WTC11 (cell line): ENCODE measurements around the gene FBXO7. TPM values are rescaled to one million over a fixed set of nuclear protein-coding genes. Genes with fewer than 3 reads are reported as not detected.
A peak's percentile ranks its signal among the peaks of the same experiment; 100 is the strongest.

Source experiments
- ATAC-seq: fragments of 200-7000 bp; cut with Tn5 transposase; 2 replicates; pipeline ENCODE4 v1.10.0; 2021; ENCODE audit warnings: mild to moderate bottlenecking, moderate library complexity
- CTCF ChIA-PET: fragments of 300-600 bp; sonication (Branson Sonifier 250); formaldehyde crosslinking; loops from one replicate; lab custom pipeline; 2021; ENCODE audit warnings: antibody characterized with exemption; lab: Charles Lee
- POLR2A ChIA-PET: fragments of 350-600 bp; sonication (Branson Sonifier 250); formaldehyde crosslinking; loops from one replicate; lab custom pipeline; 2021; ENCODE audit warnings: antibody characterized with exemption; lab: Charles Lee
- DNase-seq: peaks from one replicate; pipeline ENCODE4 v3.0.0; 2021; ENCODE audit warnings: low spot score
- H3K27ac Mint-ChIP-seq: 2 replicates; pipeline ENCODE4 v1.8.0; 2021; ENCODE audit warnings: mixed read lengths
- H3K27me3 Mint-ChIP-seq: 2 replicates; pipeline ENCODE4 v1.8.0; 2021; ENCODE audit warnings: low read depth, mild to moderate bottlenecking, moderate library complexity, mixed read lengths
- H3K36me3 Mint-ChIP-seq: 2 replicates; pipeline ENCODE4 v1.8.0; 2021; ENCODE audit warnings: mixed read lengths
- H3K4me1 Mint-ChIP-seq: 2 replicates; pipeline ENCODE4 v1.8.0; 2022; ENCODE audit warnings: mixed read lengths
- H3K4me3 Mint-ChIP-seq: 2 replicates; pipeline ENCODE4 v1.8.0; 2021; ENCODE audit warnings: mild to moderate bottlenecking, moderate library complexity, mixed read lengths
- H3K9me3 Mint-ChIP-seq: 2 replicates; pipeline ENCODE4 v1.8.0; 2021; ENCODE audit warnings: mixed read lengths
- AFF4 ChIP-seq: sonication (generic); formaldehyde crosslinking; IDR thresholded peaks from 2 replicates; pipeline ENCODE4 v1.8.1; 2023; ENCODE audit warnings: mild to moderate bottlenecking, missing genetic modification reagents, borderline replicate concordance
- ATF2 ChIP-seq: sonication (generic); formaldehyde crosslinking; IDR thresholded peaks from 2 replicates; pipeline ENCODE4 v1.8.1; 2022; ENCODE audit warnings: low read depth, missing genetic modification reagents, borderline replicate concordance
- ATF3 ChIP-seq: sonication (generic); formaldehyde crosslinking; conservative IDR thresholded peaks from 2 replicates; pipeline ENCODE4 v1.8.1; 2022; ENCODE audit warnings: mild to moderate bottlenecking, missing genetic modification reagents
- CBFB ChIP-seq: sonication (generic); formaldehyde crosslinking; IDR thresholded peaks from 2 replicates; pipeline ENCODE4 v1.8.1; 2022; ENCODE audit warnings: mild to moderate bottlenecking, low read depth, missing genetic modification reagents
- HMGA2 ChIP-seq: fragments of 250-450 bp; sonication (Bioruptor Pico); IDR thresholded peaks from 2 replicates; pipeline ENCODE4 v1.4.0; 2021; ENCODE audit warnings: mild to moderate bottlenecking, moderate library complexity
- IRF2 ChIP-seq: sonication (generic); formaldehyde crosslinking; IDR thresholded peaks from 2 replicates; pipeline ENCODE4 v1.8.0; 2022; ENCODE audit warnings: low read depth, missing genetic modification reagents, borderline replicate concordance
- KAT7 ChIP-seq: sonication (generic); formaldehyde crosslinking; IDR thresholded peaks from 2 replicates; pipeline ENCODE4 v1.8.1; 2023; ENCODE audit warnings: missing genetic modification reagents, mild to moderate bottlenecking, borderline replicate concordance
- NFATC4 ChIP-seq: fragments of 250-450 bp; sonication (Bioruptor Pico); IDR thresholded peaks from 2 replicates; pipeline ENCODE4 v1.9.0; 2021; ENCODE audit warnings: mild to moderate bottlenecking
- PRRX2 ChIP-seq: fragments of 250-450 bp; sonication (Bioruptor Pico); IDR thresholded peaks from 2 replicates; pipeline ENCODE4 v1.8.0; 2021; ENCODE audit warnings: mild to moderate bottlenecking
- RELA ChIP-seq: sonication (generic); formaldehyde crosslinking; IDR thresholded peaks from 2 replicates; pipeline ENCODE4 v1.8.1; 2022; ENCODE audit warnings: missing genetic modification reagents, mild to moderate bottlenecking, borderline replicate concordance
- TCF7 ChIP-seq: sonication (generic); formaldehyde crosslinking; IDR thresholded peaks from 2 replicates; pipeline ENCODE4 v1.8.0; 2022; ENCODE audit warnings: mild to moderate bottlenecking, low read depth, missing genetic modification reagents, moderate library complexity
- ZBTB21 ChIP-seq: sonication (generic); formaldehyde crosslinking; IDR thresholded peaks from 2 replicates; pipeline ENCODE4 v1.8.1; 2023; ENCODE audit warnings: mild to moderate bottlenecking, missing genetic modification reagents, borderline replicate concordance
- ZNF138 ChIP-seq: sonication (generic); formaldehyde crosslinking; conservative IDR thresholded peaks from 2 replicates; pipeline ENCODE4 v1.8.1; 2022; ENCODE audit warnings: mild to moderate bottlenecking, moderate library complexity, missing genetic modification reagents
- ZNF396 ChIP-seq: fragments of 250-450 bp; sonication (Bioruptor Pico); IDR thresholded peaks from 2 replicates; pipeline ENCODE4 v1.8.0; 2021; ENCODE audit warnings: mild to moderate bottlenecking, moderate library complexity, borderline replicate concordance
- total RNA-seq: library from RNA; stranded (reverse); gene quantifications from 3 replicates; pipeline ENCODE4 v1.2.3, GENCODE V29; 2021
- TF ChIP-seq, protein P1 (sequence below): sonication (generic); formaldehyde crosslinking; IDR thresholded peaks from 2 replicates; pipeline ENCODE4 v1.8.1; 2022; ENCODE audit warnings: mild to moderate bottlenecking, moderate library complexity, missing genetic modification reagents
- TF ChIP-seq, protein P2 (sequence below): sonication (generic); formaldehyde crosslinking; IDR thresholded peaks from 2 replicates; pipeline ENCODE4 v1.8.1; 2023; ENCODE audit warnings: mild to moderate bottlenecking, missing genetic modification reagents
- TF ChIP-seq, protein P3 (sequence below): sonication (generic); formaldehyde crosslinking; IDR thresholded peaks from 2 replicates; pipeline ENCODE4 v1.8.1; 2022; ENCODE audit warnings: mild to moderate bottlenecking, missing genetic modification reagents, moderate library complexity, borderline replicate concordance
- TF ChIP-seq, protein P4 (sequence below): fragments of 200-600 bp; IDR thresholded peaks from 2 replicates; pipeline ENCODE4 v1.8.0; 2022; ENCODE audit warnings: antibody characterized with exemption

FBXO7 gene
- total RNA-seq, 1 experiment from 2014 or later = 59.4 TPM

- Mint-ChIP-seq H3K36me3 (no peaks in the 10 kb centered on the region), H3K4me1 (no peaks in the 10 kb centered on the region), H3K4me3 (no peak overlapping the region), H3K9me3 (no peaks in the 10 kb centered on the region), H3K27me3 (peaks cover 58% of the 10 kb centered on the region)
- ChIA-PET CTCF (no interaction called here), POLR2A (no interaction called here)
- DNase-seq = no peak
- ATAC-seq = no peak
- TF ChIP-seq ZNF396 (CRISPR knock-in tag) = no peak
- TF ChIP-seq, all 79 proteins: peak for 0
- no peak overlapping the region for H3K27ac Mint-ChIP-seq
Measured at GRCh38 chr22:32466496-32466895, 8.1 kb upstream of the FBXO7 start.

DNA sequence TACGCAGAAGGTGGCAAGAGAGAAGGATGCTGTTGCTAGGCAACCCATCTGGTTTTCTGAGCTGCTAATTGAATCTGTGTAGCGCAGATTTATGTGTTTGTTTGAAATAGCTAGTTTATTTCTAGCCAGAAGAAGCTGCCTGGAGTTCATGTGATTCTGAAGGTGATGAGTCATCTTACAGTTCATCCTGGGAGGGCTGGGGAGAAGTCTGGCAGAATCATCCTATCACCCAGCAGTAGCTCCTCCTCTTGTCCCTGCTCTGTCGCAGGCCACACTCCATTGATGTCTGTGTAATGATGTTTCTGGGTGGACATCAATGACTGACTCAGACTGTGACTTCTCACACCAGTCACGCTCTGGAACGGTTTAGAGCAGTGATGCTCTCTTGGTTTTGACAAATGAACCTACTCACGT is 4.8 kb upstream of the FBXO7 start:
- H3K4me3 Mint-ChIP-seq = no peak overlapping the region
- no peak for TF ChIP-seq ATF2 (CRISPR knock-in tag)
- TF ChIP-seq NFATC4 (CRISPR knock-in tag) = no peak
- TF ChIP-seq, protein P1, sequence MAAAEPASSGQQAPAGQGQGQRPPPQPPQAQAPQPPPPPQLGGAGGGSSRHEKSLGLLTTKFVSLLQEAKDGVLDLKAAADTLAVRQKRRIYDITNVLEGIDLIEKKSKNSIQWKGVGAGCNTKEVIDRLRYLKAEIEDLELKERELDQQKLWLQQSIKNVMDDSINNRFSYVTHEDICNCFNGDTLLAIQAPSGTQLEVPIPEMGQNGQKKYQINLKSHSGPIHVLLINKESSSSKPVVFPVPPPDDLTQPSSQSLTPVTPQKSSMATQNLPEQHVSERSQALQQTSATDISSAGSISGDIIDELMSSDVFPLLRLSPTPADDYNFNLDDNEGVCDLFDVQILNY (CRISPR knock-in tag) = no peak
- no peak for TF ChIP-seq RELA (CRISPR knock-in tag)
- no peaks in the 10 kb centered on the region for H3K9me3 Mint-ChIP-seq
- no peak for DNase-seq
- no peak for ATAC-seq
- H3K36me3 Mint-ChIP-seq = no peaks in the 10 kb centered on the region
- ChIA-PET CTCF (interaction anchor here (1.8 to 1.9 kb wide), 2 partner anchors 267 to 327 kb away, joined by 4 to 5 read pairs; no protein-coding TSS in a partner anchor), POLR2A (no interaction called here)
- no peak overlapping the region for H3K27ac Mint-ChIP-seq
- peaks cover 36% of the 10 kb centered on the region for H3K27me3 Mint-ChIP-seq
- H3K4me1 Mint-ChIP-seq = peaks cover 6% of the 10 kb centered on the region

- peaks cover 7% of the 10 kb centered on the region for H3K27me3 Mint-ChIP-seq
- peak overlapping the region; percentile 97 for H3K4me3 Mint-ChIP-seq
- H3K36me3 Mint-ChIP-seq = no peaks in the 10 kb centered on the region
- ChIA-PET CTCF (interaction anchor here (0.6 to 1.6 kb wide), 13 partner anchors 12 to 366 kb away, joined by 3 to 8 read pairs (median 4); partner anchors contain the start of gene RTCB), POLR2A (no interaction called here)
- ATAC-seq (no peak), DNase-seq (no peak)
- peaks cover 8% of the 10 kb centered on the region for H3K4me1 Mint-ChIP-seq
- no peaks in the 10 kb centered on the region for H3K9me3 Mint-ChIP-seq
- H3K27ac Mint-ChIP-seq = peak overlapping the region; percentile 44; the same call in 1 of the 2 replicates
- no peak for TF ChIP-seq KAT7 (CRISPR knock-in tag)
- no peak for TF ChIP-seq ZNF138
- TF ChIP-seq, protein P1 (CRISPR knock-in tag) = no peak
- TF ChIP-seq TCF7 (CRISPR knock-in tag) = no peak
- TF ChIP-seq IRF2 (CRISPR knock-in tag) = no peak
- no peak for TF ChIP-seq AFF4 (CRISPR knock-in tag)
- TF ChIP-seq HMGA2 (CRISPR knock-in tag) = no peak
- no peak for TF ChIP-seq PRRX2
- TF ChIP-seq, protein P2, sequence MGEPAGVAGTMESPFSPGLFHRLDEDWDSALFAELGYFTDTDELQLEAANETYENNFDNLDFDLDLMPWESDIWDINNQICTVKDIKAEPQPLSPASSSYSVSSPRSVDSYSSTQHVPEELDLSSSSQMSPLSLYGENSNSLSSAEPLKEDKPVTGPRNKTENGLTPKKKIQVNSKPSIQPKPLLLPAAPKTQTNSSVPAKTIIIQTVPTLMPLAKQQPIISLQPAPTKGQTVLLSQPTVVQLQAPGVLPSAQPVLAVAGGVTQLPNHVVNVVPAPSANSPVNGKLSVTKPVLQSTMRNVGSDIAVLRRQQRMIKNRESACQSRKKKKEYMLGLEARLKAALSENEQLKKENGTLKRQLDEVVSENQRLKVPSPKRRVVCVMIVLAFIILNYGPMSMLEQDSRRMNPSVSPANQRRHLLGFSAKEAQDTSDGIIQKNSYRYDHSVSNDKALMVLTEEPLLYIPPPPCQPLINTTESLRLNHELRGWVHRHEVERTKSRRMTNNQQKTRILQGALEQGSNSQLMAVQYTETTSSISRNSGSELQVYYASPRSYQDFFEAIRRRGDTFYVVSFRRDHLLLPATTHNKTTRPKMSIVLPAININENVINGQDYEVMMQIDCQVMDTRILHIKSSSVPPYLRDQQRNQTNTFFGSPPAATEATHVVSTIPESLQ = no peak
- no peak for TF ChIP-seq CBFB (CRISPR knock-in tag)
- no peak for TF ChIP-seq ATF3 (CRISPR knock-in tag)
- no peak for TF ChIP-seq ZBTB21 (CRISPR knock-in tag)
- TF ChIP-seq, protein P3, sequence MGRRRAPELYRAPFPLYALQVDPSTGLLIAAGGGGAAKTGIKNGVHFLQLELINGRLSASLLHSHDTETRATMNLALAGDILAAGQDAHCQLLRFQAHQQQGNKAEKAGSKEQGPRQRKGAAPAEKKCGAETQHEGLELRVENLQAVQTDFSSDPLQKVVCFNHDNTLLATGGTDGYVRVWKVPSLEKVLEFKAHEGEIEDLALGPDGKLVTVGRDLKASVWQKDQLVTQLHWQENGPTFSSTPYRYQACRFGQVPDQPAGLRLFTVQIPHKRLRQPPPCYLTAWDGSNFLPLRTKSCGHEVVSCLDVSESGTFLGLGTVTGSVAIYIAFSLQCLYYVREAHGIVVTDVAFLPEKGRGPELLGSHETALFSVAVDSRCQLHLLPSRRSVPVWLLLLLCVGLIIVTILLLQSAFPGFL (CRISPR knock-in tag) = no peak
- TF ChIP-seq, protein P4, sequence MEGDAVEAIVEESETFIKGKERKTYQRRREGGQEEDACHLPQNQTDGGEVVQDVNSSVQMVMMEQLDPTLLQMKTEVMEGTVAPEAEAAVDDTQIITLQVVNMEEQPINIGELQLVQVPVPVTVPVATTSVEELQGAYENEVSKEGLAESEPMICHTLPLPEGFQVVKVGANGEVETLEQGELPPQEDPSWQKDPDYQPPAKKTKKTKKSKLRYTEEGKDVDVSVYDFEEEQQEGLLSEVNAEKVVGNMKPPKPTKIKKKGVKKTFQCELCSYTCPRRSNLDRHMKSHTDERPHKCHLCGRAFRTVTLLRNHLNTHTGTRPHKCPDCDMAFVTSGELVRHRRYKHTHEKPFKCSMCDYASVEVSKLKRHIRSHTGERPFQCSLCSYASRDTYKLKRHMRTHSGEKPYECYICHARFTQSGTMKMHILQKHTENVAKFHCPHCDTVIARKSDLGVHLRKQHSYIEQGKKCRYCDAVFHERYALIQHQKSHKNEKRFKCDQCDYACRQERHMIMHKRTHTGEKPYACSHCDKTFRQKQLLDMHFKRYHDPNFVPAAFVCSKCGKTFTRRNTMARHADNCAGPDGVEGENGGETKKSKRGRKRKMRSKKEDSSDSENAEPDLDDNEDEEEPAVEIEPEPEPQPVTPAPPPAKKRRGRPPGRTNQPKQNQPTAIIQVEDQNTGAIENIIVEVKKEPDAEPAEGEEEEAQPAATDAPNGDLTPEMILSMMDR = no peak
Measured at GRCh38 chr22:32473388-32473952, 1.1 kb upstream of the FBXO7 start.
